Measurements from ENCODE around the gene SMIM30.

SMIM30 gene

GRCh38 chr7:113141803-113142202, 23.4 kb upstream of the SMIM30 start:
- H3K79me2 ChIP-seq, result no peaks in the 10 kb centered on the region
- H3K4me1 ChIP-seq, result peaks cover 3% of the 10 kb centered on the region
- H2AFZ ChIP-seq, result no peak overlapping the region
- H3K36me3 ChIP-seq (ENCODE audit: control insufficient read depth, insufficient read depth, low read length), result no peaks in the 10 kb centered on the region
- H3K9ac ChIP-seq, result no peak overlapping the region
- H3K27ac ChIP-seq, result no peak overlapping the region
- no peaks in the 10 kb centered on the region for H3K27me3 ChIP-seq (ENCODE audit: control insufficient read depth, insufficient read depth, low read length)
- no peak overlapping the region for H3K4me2 ChIP-seq (ENCODE audit: low read length)
- TF ChIP-seq CTCF (IDR thresholded peaks at IDR 0.05), result no peak
- H3K4me3 ChIP-seq (ENCODE audit: low read depth, low read length), result no peak overlapping the region
- H3K9me3 ChIP-seq (ENCODE audit: control insufficient read depth, low read length), result no peaks in the 10 kb centered on the region

- H3K4me1 ChIP-seq, result peaks cover 3% of the 10 kb centered on the region
- H3K79me2 ChIP-seq, result no peaks in the 10 kb centered on the region
- no peak overlapping the region for H3K4me2 ChIP-seq (ENCODE audit: low read length)
- H3K9ac ChIP-seq, result no peak overlapping the region
- no peak overlapping the region for H3K27ac ChIP-seq
- H2AFZ ChIP-seq, result no peak overlapping the region
- no peak overlapping the region for H3K4me3 ChIP-seq (ENCODE audit: low read depth, low read length)
- no peak for TF ChIP-seq CTCF (IDR thresholded peaks at IDR 0.05)
- H3K36me3 ChIP-seq (ENCODE audit: control insufficient read depth, insufficient read depth, low read length), result no peaks in the 10 kb centered on the region
- no peaks in the 10 kb centered on the region for H3K27me3 ChIP-seq (ENCODE audit: control insufficient read depth, insufficient read depth, low read length)
- no peaks in the 10 kb centered on the region for H3K9me3 ChIP-seq (ENCODE audit: control insufficient read depth, low read length)
Observed at GRCh38 chr7:113140956-113141355, 22.6 kb upstream of the SMIM30 start.

- no peak for TF ChIP-seq CTCF (IDR thresholded peaks at IDR 0.05)
- Histone ChIP-seq H3K4me3 (ENCODE audit: low read depth, low read length) (no peak overlapping the region), H3K4me1 (no peaks in the 10 kb centered on the region), H3K27ac (no peak overlapping the region), H3K79me2 (no peaks in the 10 kb centered on the region), H2AFZ (no peak overlapping the region), H3K36me3 (ENCODE audit: control insufficient read depth, insufficient read depth, low read length) (no peaks in the 10 kb centered on the region), H3K27me3 (ENCODE audit: control insufficient read depth, insufficient read depth, low read length) (no peaks in the 10 kb centered on the region), H3K9me3 (ENCODE audit: control insufficient read depth, low read length) (no peaks in the 10 kb centered on the region), H3K9ac (no peak overlapping the region), H3K4me2 (ENCODE audit: low read length) (no peak overlapping the region)
Observed at GRCh38 chr7:113137241-113137640, 18.9 kb upstream of the SMIM30 start.

GRCh38 chr7:113134025-113134424, 15.7 kb upstream of the SMIM30 start:
- no peak overlapping the region for H2AFZ ChIP-seq
- H3K9me3 ChIP-seq (ENCODE audit: control insufficient read depth, low read length), result no peaks in the 10 kb centered on the region
- no peak overlapping the region for H3K27ac ChIP-seq
- H3K4me1 ChIP-seq, result no peaks in the 10 kb centered on the region
- no peak for TF ChIP-seq CTCF (IDR thresholded peaks at IDR 0.05)
- no peak overlapping the region for H3K9ac ChIP-seq
- no peaks in the 10 kb centered on the region for H3K27me3 ChIP-seq (ENCODE audit: control insufficient read depth, insufficient read depth, low read length)
- no peaks in the 10 kb centered on the region for H3K36me3 ChIP-seq (ENCODE audit: control insufficient read depth, insufficient read depth, low read length)
- no peaks in the 10 kb centered on the region for H3K79me2 ChIP-seq
- H3K4me3 ChIP-seq (ENCODE audit: low read depth, low read length), result no peak overlapping the region
- H3K4me2 ChIP-seq (ENCODE audit: low read length), result no peak overlapping the region

GRCh38 chr7:113131367-113131766, 13.0 kb upstream of the SMIM30 start:
- Histone ChIP-seq H2AFZ (peak overlapping the region; percentile 6), H3K36me3 (ENCODE audit: control insufficient read depth, insufficient read depth, low read length) (no peaks in the 10 kb centered on the region), H3K4me3 (ENCODE audit: low read depth, low read length) (no peak overlapping the region), H3K9ac (no peak overlapping the region), H3K9me3 (ENCODE audit: control insufficient read depth, low read length) (no peaks in the 10 kb centered on the region), H3K27ac (no peak overlapping the region), H3K79me2 (no peaks in the 10 kb centered on the region), H3K4me2 (ENCODE audit: low read length) (no peak overlapping the region), H3K27me3 (ENCODE audit: control insufficient read depth, insufficient read depth, low read length) (no peaks in the 10 kb centered on the region), H3K4me1 (no peaks in the 10 kb centered on the region)
- TF ChIP-seq CTCF (IDR thresholded peaks at IDR 0.05), result no peak
